Activated naive CD8-positive, alpha-beta T cell treated with anti-CD3 and anti-CD28 coated beads for 36 hours (primary cell): ENCODE measurements around the gene LIMS1. TPM values are rescaled to one million over a fixed set of nuclear protein-coding genes. Genes with fewer than 3 reads are reported as not detected.
"Not testable (repeated sequence)": the region's sequence is repeated elsewhere in the genome, so short reads cannot be mapped to it uniquely, and the experiment has no call there.

Source experiments
- DNase-seq: peaks from one replicate; pipeline ENCODE4 v3.0.0; 2021
- H3K27ac Mint-ChIP-seq: one replicate; pipeline ENCODE4 v1.8.0; 2022; ENCODE audit warnings: mild to moderate bottlenecking, moderate library complexity, mixed read lengths
- H3K27me3 Mint-ChIP-seq: one replicate; pipeline ENCODE4 v1.8.0; 2022; ENCODE audit warnings: mild to moderate bottlenecking, mixed read lengths
- H3K36me3 Mint-ChIP-seq: one replicate; pipeline ENCODE4 v1.8.0; 2021; ENCODE audit warnings: mild to moderate bottlenecking, mixed read lengths
- H3K4me1 Mint-ChIP-seq: one replicate; pipeline ENCODE4 v1.8.0; 2021; ENCODE audit warnings: mixed read lengths
- H3K4me3 Mint-ChIP-seq: one replicate; pipeline ENCODE4 v1.8.0; 2022; ENCODE audit warnings: mild to moderate bottlenecking, moderate library complexity, mixed read lengths
- H3K9me3 Mint-ChIP-seq: one replicate; pipeline ENCODE4 v1.8.0; 2022; ENCODE audit warnings: mixed read lengths
- total RNA-seq, 2 experiments: library from RNA; stranded (reverse); gene quantifications; one replicate each; pipeline ENCODE4 v1.2.3, GENCODE V29; 2021

The LIMS1 gene
- total RNA-seq, 2 experiments from 2014 or later: 39.6 to 44.9 TPM

DNA sequence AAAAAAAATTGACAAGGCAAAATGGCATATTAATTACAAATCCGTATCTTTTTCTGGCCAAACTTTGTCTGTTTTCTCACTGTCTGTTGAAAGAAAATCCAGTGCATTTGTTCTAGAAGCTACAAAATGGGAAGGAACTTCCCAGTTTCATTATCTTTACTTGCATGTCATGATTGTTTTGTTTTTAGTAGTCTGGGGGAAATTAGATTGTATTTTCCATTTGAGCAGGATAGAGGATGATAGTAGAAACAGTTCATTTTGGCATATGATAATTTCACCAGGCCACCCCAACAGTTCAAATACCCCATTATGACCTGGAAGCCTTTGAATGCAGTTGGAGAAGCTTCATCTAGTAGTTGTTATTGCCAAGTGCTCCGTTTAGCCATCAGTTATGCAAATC, 107.5 kb downstream of the LIMS1 start:
- H3K9me3 Mint-ChIP-seq: peaks cover 8% of the 10 kb centered on the region
- H3K27ac Mint-ChIP-seq: no peak overlapping the region
- DNase-seq: no peak
- H3K4me3 Mint-ChIP-seq: no peak overlapping the region
- H3K36me3 Mint-ChIP-seq: peaks cover 17% of the 10 kb centered on the region
- H3K4me1 Mint-ChIP-seq: peaks cover 18% of the 10 kb centered on the region
- H3K27me3 Mint-ChIP-seq: no peaks in the 10 kb centered on the region

DNA sequence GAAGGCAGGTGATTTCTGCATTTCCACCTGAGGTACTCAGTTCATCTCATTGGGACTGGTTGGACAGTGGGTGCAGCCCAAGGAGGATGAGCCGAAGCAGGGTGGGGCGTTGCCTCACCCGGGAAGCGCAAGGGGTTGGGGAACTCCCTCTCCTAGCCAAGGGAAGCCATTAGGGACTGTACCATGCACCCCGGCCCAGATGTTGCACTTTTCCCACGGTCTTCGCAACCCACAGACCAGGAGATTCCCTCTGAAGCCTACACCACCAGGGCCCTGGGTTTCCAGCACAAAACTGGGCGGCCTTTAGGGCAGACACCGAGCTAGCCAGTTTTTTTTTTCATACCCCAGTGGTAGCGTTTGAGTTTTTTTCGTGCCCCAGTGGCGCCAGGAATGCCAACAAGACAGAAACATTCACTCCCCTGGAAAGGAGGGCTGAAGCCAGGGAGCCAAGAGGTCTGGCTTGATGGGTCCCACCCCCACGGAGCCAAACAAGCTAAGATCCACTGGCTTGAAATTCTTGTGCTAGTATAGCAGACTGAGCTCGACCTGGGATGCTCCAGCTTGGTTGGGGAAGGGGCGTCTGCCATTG, 109.1 kb downstream of the LIMS1 start:
- H3K36me3 Mint-ChIP-seq: peaks cover 17% of the 10 kb centered on the region
- H3K27ac Mint-ChIP-seq: no peak overlapping the region
- H3K9me3 Mint-ChIP-seq: peaks cover 8% of the 10 kb centered on the region
- H3K27me3 Mint-ChIP-seq: no peaks in the 10 kb centered on the region
- H3K4me1 Mint-ChIP-seq: peaks cover 11% of the 10 kb centered on the region
- no peak overlapping the region for H3K4me3 Mint-ChIP-seq
- DNase-seq: no peak

DNA sequence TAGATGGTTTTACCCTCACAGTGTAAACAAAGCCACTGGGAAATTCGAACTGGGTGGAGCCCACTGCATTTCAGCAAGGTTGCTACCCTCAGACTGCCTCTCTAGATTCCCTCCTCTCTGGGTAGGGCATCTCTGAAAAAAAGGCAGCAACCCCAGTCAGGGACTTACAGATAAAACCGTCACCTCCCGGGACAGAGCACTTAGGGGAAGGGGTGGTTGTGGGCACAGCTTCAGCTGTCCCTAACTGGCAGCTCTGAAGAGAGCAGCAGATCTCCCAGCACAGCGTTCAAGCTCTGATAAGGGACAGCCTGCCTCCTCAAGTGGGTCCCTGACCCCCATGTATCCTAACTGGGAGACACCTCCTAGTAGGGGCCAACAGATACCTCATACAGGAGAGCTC, 109.6 kb downstream of the LIMS1 start:
- H3K27ac Mint-ChIP-seq, H3K9me3 Mint-ChIP-seq, H3K4me3 Mint-ChIP-seq: not testable (repeated sequence)

DNA sequence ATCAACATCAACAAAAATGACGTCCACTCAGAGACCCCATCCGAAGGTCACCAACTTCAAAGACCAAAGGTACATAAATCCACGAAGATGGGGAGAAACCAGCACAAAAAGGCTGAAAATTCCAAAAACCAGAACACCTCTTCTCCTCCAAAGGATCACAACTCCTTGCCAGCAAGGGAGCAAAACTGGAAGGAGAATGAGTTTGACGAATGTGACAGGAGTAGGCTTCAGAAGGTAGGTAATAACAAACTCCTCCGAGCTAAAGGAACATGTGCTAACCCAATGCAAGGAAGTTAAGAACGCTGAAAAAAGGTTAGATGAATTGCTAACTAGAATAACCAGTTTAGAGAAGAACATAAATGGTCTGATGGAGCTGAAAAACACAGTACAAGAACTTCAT, 110.2 kb downstream of the LIMS1 start:
- not testable (repeated sequence) for H3K9me3 Mint-ChIP-seq, H3K27ac Mint-ChIP-seq, DNase-seq, H3K4me3 Mint-ChIP-seq, H3K27me3 Mint-ChIP-seq
- H3K36me3 Mint-ChIP-seq: peaks cover 23% of the 10 kb centered on the region
- H3K4me1 Mint-ChIP-seq: peaks cover 21% of the 10 kb centered on the region

More for the DNA sequence above, 109.6 kb downstream of the LIMS1 start:
- DNase-seq, H3K27me3 Mint-ChIP-seq: not testable (repeated sequence)
- Mint-ChIP-seq H3K36me3 (peaks cover 18% of the 10 kb centered on the region), H3K4me1 (peaks cover 16% of the 10 kb centered on the region)

DNA sequence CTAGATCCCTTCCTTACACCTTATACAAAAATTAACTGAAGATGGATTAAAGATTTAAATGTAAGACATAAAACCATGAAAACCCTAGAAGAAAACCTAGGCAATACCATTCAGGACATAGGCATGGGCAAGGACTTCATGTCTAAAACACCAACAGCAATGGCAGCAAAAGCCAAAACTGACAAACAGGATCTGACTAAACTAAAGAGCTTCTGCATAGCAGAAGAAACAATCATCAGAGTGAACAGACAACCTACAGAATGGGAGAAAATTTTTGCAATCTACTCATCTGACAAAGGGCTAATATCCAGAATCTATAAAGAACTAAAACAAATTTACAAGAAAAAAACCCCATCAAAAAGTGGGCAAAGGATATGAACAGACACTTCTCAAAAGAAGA, 114.5 kb downstream of the LIMS1 start:
- Mint-ChIP-seq H3K4me1 (peaks cover 25% of the 10 kb centered on the region), H3K36me3 (peaks cover 24% of the 10 kb centered on the region)
- H3K27me3 Mint-ChIP-seq, DNase-seq, H3K27ac Mint-ChIP-seq, H3K9me3 Mint-ChIP-seq, H3K4me3 Mint-ChIP-seq: not testable (repeated sequence)

DNA sequence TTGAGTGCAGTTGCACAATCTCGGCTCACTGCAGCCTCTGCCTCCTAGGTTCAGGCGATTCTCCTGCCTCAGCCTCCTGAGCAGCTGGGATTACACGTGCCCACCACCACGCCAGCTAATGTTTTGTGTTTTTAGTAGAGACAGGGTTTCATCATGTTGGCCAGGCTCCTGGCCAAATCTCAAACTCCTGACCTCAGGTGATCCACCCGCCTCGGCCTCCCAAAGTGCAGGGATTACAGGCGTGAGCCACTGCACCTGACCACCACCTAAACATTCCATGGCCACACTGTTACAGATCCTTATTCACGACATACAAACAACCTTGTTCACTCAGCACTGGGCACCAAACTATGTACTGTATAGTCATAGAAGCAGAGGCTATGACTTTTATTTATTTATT, 116.2 kb downstream of the LIMS1 start:
- Mint-ChIP-seq H3K4me1 (peaks cover 28% of the 10 kb centered on the region), H3K36me3 (peaks cover 18% of the 10 kb centered on the region)
- not testable (repeated sequence) for H3K27me3 Mint-ChIP-seq, H3K27ac Mint-ChIP-seq, H3K9me3 Mint-ChIP-seq, H3K4me3 Mint-ChIP-seq, DNase-seq

DNA sequence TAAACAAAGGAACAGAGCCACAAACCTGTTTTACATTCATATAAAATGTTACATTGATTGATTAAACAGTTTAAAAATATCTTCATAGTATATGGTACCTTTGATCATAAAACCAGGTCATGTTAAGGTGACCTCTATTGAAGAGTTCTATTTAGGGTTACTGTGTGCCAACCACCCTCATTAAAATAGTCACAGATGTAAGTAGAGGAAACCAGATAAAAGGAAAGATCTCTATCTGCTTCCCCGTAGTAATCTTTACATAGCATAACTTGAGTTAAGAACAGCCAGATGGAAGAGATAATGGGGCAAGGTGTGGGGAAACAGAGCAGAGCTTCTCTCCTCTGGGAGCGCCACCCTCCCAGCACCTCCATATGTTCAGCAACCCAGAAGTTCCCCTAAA, 117.2 kb downstream of the LIMS1 start:
- not testable (repeated sequence) for H3K36me3 Mint-ChIP-seq, H3K4me3 Mint-ChIP-seq, H3K9me3 Mint-ChIP-seq, DNase-seq, H3K27ac Mint-ChIP-seq, H3K27me3 Mint-ChIP-seq
- peaks cover 28% of the 10 kb centered on the region for H3K4me1 Mint-ChIP-seq

DNA sequence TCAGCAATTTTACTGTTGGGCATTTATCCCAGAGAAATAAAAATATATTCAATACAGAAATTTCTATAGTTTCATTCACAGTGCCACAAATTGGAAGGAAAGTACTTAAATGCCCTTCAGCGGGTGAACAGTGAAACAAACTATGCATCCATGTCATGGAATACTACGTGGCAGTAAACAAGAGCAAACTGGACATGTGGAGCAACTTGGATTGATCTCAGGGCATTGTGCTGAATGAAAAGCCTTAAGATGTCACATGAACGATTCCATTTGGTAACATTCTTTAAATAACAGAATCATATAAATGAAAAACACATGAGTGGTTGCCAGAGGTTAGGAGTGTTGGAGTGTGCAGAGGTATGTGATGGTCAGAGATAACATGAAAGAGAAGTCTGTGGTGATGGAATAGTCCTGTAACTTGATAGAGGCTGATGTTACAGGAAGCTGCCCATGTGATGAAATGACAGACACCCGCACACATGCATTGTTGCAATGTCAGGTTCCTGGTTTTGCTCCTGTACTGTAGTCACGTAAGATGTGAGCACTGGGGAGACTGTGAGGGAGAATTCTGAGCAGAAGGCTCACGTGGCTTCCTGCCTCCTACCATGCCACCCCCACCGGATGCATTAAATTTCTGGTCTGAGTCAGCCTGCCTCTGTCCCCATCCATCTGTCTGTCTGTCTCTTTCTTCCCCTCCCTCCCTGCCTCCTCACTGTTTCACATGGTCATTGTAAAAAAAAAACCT, 118.1 kb downstream of the LIMS1 start:
- peak overlapping the region; percentile 65 for H3K4me3 Mint-ChIP-seq
- H3K9me3 Mint-ChIP-seq, H3K27me3 Mint-ChIP-seq, H3K36me3 Mint-ChIP-seq: not testable (repeated sequence)
- peaks cover 28% of the 10 kb centered on the region for H3K4me1 Mint-ChIP-seq
- H3K27ac Mint-ChIP-seq: peak overlapping the region; percentile 92
- DNase-seq: peak; percentile 47

DNA sequence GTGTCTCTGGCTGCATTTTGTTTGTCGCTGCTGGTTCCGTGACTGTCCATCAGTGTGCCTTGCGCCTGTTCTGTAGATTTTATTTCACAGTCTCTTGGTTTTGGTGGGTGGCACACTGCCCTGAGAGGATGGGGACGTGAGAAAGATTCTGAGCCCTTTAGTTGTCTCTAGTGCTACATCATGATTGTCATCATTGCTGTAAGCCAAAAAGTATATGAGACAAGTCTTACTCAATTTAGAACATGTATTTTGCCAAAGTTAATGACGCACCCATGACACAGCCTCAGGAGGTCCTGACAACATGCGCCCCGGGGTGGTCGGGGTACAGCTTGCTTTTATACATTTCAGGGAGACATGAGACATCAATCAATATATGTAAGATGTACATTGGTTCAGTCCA, 119.2 kb downstream of the LIMS1 start:
- not testable (repeated sequence) for H3K27me3 Mint-ChIP-seq, H3K27ac Mint-ChIP-seq, DNase-seq, H3K36me3 Mint-ChIP-seq, H3K4me3 Mint-ChIP-seq, H3K9me3 Mint-ChIP-seq
- H3K4me1 Mint-ChIP-seq: peaks cover 26% of the 10 kb centered on the region

DNA sequence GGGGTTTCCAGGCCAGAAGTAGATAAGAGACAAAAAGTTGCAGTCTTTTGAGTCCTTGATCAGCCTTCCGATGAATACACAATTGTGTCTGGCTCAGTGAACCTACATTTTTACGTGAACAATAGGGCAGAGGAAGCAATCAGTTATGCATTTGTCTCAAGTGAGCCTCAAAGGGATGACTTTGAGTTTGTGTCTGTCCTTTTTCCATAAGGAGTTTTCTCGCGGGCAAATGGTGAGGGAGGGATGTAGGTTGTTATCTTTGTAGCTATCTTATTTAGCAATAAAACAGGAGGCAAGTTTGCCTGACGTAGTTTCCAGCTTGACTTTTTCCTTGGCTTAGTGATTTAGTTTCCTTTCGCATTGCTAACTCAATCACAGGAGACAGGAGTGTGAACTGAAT, 119.6 kb downstream of the LIMS1 start:
- H3K4me3 Mint-ChIP-seq, H3K27me3 Mint-ChIP-seq, H3K36me3 Mint-ChIP-seq, H3K9me3 Mint-ChIP-seq, DNase-seq, H3K27ac Mint-ChIP-seq: not testable (repeated sequence)
- H3K4me1 Mint-ChIP-seq: peaks cover 22% of the 10 kb centered on the region

DNA sequence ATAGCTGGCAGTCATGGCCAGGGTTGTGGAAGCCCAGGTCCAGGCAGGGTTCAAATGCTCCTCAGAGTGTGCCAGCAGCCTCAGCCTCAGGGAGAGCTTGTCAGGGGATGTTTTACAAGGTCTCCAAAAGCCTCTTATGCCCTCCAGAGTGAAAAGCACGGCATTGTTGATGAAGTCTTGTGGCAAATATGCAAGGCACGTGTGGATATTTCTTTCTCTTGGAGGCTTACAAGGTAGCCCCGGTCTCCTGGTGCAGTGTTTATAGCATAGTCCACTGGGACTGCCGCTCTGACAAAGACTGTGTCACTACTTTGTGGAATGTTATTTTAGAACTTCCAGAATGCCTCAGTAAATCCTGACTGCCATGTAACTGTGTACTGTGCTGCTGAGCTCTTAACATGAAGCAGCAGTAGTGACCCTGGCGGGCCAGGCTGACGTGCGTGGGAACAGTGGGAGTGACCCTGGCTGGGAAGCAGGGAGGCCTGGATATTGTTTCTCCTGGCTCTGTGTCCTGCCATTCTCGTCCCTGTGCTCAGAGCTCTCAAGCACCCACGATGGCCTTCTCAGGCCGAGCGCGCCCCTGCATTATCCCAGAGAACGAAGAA, 120.4 kb downstream of the LIMS1 start:
- not testable (repeated sequence) for H3K4me3 Mint-ChIP-seq, H3K27ac Mint-ChIP-seq, H3K27me3 Mint-ChIP-seq, H3K36me3 Mint-ChIP-seq, DNase-seq, H3K9me3 Mint-ChIP-seq
- H3K4me1 Mint-ChIP-seq: peaks cover 17% of the 10 kb centered on the region

DNA sequence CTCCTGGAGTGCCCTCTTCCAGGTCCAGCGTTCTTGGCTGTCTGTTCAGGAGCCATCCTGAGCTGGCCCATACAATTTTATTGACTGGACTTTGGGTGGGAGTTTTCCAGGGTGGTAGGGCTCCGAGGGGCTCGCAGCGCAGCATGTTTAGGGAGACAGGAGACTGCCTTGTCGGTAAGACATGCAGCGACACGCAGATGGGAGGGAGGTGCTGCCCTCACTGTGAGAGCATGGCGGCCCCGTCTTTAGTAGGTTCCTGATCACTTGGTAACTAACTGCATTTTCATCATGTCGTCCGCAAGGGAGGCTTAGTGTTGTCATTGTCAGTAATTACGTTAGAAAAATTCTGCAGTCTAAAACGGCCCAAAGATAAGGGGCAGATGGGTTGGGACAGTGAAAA, 121.0 kb downstream of the LIMS1 start:
- H3K27ac Mint-ChIP-seq, H3K4me3 Mint-ChIP-seq, H3K9me3 Mint-ChIP-seq, H3K27me3 Mint-ChIP-seq, DNase-seq, H3K36me3 Mint-ChIP-seq: not testable (repeated sequence)
- peaks cover 17% of the 10 kb centered on the region for H3K4me1 Mint-ChIP-seq

DNA sequence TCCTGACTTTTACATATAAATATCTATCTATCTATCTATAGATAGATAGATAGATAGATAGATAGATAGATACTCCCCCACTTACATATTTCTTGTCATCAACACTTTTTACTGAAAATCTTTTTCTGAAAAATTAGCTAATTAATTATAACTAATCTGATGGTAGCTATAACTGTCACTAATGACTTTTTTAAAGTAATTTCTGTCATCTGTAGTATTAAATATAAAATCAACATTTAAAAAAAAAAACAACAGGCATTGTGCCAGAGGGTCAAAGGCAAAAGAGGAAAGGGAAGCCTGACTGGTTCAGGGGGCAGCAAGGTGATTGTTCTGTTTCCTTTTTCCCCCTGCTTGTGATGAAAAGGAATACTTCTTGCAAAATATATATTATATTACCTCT, 122.0 kb downstream of the LIMS1 start:
- H3K27ac Mint-ChIP-seq, H3K27me3 Mint-ChIP-seq, DNase-seq, H3K9me3 Mint-ChIP-seq, H3K36me3 Mint-ChIP-seq, H3K4me3 Mint-ChIP-seq: not testable (repeated sequence)
- H3K4me1 Mint-ChIP-seq: peaks cover 13% of the 10 kb centered on the region

DNA sequence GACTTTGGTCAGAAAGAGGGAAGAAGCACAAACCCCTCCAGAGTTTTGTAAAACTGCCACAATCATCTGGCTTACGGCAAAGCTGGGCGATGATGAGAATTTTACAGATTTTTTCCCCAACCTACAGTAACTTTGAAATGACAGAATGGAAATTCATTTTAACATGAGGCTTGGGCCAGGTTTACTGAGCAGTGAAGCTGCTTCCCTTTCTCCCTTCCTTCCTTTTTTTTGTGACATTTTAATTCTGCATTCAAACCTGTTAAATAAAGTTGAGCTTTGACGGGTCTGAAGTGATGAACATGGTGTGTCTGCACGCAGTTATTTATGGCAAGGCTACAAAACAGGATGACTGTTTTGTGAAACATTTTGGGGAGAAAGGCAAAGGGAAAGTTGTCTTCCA, 123.2 kb downstream of the LIMS1 start:
- not testable (repeated sequence) for H3K4me3 Mint-ChIP-seq, H3K27ac Mint-ChIP-seq, H3K9me3 Mint-ChIP-seq, H3K4me1 Mint-ChIP-seq, DNase-seq, H3K27me3 Mint-ChIP-seq, H3K36me3 Mint-ChIP-seq

DNA sequence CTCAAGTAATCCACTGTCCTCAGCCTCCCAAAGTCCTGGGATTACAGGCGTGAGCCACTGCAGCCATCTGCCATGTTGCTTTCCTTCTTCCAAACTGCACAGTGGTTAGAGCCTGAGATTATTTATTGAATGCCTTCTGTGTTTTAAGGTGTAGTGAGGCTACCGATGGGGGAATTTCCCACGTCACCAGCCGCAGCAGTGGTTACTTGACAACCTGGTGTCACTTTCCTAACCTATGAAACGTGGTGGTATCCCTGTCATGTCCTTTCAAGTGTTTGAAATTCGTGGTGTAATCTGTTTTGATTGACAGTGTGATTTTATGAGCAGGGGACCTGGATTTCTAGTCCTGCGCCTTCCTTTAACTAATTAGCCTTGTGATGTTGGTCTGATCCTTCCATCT, 124.3 kb downstream of the LIMS1 start:
- H3K4me3 Mint-ChIP-seq, H3K9me3 Mint-ChIP-seq, H3K27me3 Mint-ChIP-seq, H3K4me1 Mint-ChIP-seq, H3K27ac Mint-ChIP-seq, DNase-seq, H3K36me3 Mint-ChIP-seq: not testable (repeated sequence)

DNA sequence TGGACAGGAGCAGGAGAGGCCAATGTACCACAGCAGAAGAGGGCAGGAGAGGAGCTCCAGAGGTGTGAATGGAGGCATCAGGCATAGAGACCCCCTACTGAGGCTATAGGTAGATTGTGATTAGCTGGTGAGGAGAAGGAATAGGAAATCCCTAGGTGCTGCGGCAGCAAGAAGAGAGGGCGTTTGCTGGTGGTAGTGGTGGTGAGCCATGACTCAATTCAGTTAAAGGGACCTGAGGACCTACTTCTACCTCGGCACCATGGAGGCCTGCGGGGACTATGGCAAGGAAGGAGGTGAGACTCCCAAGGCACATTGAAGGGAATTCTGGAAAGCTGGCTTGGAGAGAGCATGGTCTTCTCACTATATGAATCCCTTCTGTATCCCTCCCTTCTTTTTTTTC, 127.2 kb downstream of the LIMS1 start:
- H3K4me3 Mint-ChIP-seq, H3K27me3 Mint-ChIP-seq, H3K4me1 Mint-ChIP-seq, DNase-seq, H3K36me3 Mint-ChIP-seq, H3K27ac Mint-ChIP-seq, H3K9me3 Mint-ChIP-seq: not testable (repeated sequence)
